CD4-positive, CD25-positive, alpha-beta regulatory T cell (primary cell): ENCODE results near the gene RALGAPA1. TPM values are rescaled to one million over a fixed set of nuclear protein-coding genes. Genes with fewer than 3 reads are reported as not detected.

Source experiments
- ATAC-seq, 2 donors: fragments of 150-1000 bp; cut with Tn5 transposase; one replicate each; pipeline ENCODE4 v1.10.0; 2021; ENCODE audit warnings: low read depth in 2 of 2, moderate number of reproducible peaks in 2 of 2, moderate library complexity in 1 of 2
- DNase-seq, 3 donors: peaks; one replicate each; pipeline versions ENCODE4 v3.0.0 to v3.0.0-alpha.2; 2012 to 2022; ENCODE audit warnings: mixed read lengths in 1 of 3
- H3K27ac ChIP-seq: one replicate; pipeline ENCODE4 v1.7.0; 2013; ENCODE audit warnings: mild to moderate bottlenecking, low read length; ENCODE audit not compliant: insufficient read depth, poor library complexity, severe bottlenecking
- H3K27me3 ChIP-seq: one replicate; pipeline ENCODE4 v1.7.0; 2013; ENCODE audit warnings: low read length; ENCODE audit not compliant: control insufficient read depth, insufficient read depth
- H3K36me3 ChIP-seq: one replicate; pipeline ENCODE4 v1.7.0; 2013; ENCODE audit warnings: mild to moderate bottlenecking, low read length, moderate library complexity; ENCODE audit not compliant: control insufficient read depth, insufficient read depth
- H3K4me1 ChIP-seq: 2 replicates; pipeline ENCODE4 v1.7.0; 2013; ENCODE audit warnings: mild to moderate bottlenecking, low read length; ENCODE audit not compliant: insufficient read depth, control insufficient read depth, poor library complexity, severe bottlenecking
- H3K4me3 ChIP-seq: one replicate; pipeline ENCODE4 v1.7.0; 2013; ENCODE audit warnings: low read depth, mild to moderate bottlenecking, low read length, moderate library complexity
- H3K9me3 ChIP-seq, 2 experiments: 1 replicate in 1 of 2; 2 replicates in 1 of 2; pipeline ENCODE4 v1.7.0; 2013; ENCODE audit warnings: low read length in 2 of 2, mild to moderate bottlenecking in 1 of 2, moderate library complexity in 1 of 2; ENCODE audit not compliant: control insufficient read depth in 2 of 2
- H3K27ac Mint-ChIP-seq, 3 donors: one replicate each; pipeline ENCODE4 v1.8.0; 2020 to 2022; ENCODE audit warnings: mild to moderate bottlenecking in 3 of 3, mixed read lengths in 3 of 3, moderate library complexity in 2 of 3
- H3K27me3 Mint-ChIP-seq: one replicate; pipeline ENCODE4 v1.8.0; 2022; ENCODE audit warnings: mild to moderate bottlenecking, mixed read lengths
- H3K36me3 Mint-ChIP-seq: one replicate; pipeline ENCODE4 v1.8.0; 2020; ENCODE audit warnings: mixed read lengths
- H3K4me1 Mint-ChIP-seq, 4 donors: one replicate each; pipeline ENCODE4 v1.8.0; 2020 to 2022; ENCODE audit warnings: mixed read lengths in 4 of 4, mild to moderate bottlenecking in 1 of 4
- H3K4me3 Mint-ChIP-seq, 4 donors: one replicate each; pipeline ENCODE4 v1.8.0; 2020 to 2022; ENCODE audit warnings: mild to moderate bottlenecking in 4 of 4, mixed read lengths in 4 of 4, moderate library complexity in 3 of 4
- H3K9me3 Mint-ChIP-seq, 7 donors: one replicate each; pipeline ENCODE4 v1.8.0; 2020 to 2022; ENCODE audit warnings: mixed read lengths in 7 of 7, mild to moderate bottlenecking in 3 of 7, moderate library complexity in 2 of 7
- polyA plus RNA-seq, 4 donors: library from polyadenylated mRNA; unstranded; fragments of 300-500 nt; fragmentation: Illumina TruSeq; gene quantifications; one replicate each; pipeline ENCODE4 v1.2.3, GENCODE V29; 2021
- total RNA-seq: library from RNA; stranded (reverse); gene quantifications from one replicate; pipeline ENCODE4 v1.2.3, GENCODE V29; 2022

Gene RALGAPA1
- total and polyA plus RNA-seq, 5 donors from 2014 or later, result 14.0 to 93.6 (median 20.3) TPM

DNA sequence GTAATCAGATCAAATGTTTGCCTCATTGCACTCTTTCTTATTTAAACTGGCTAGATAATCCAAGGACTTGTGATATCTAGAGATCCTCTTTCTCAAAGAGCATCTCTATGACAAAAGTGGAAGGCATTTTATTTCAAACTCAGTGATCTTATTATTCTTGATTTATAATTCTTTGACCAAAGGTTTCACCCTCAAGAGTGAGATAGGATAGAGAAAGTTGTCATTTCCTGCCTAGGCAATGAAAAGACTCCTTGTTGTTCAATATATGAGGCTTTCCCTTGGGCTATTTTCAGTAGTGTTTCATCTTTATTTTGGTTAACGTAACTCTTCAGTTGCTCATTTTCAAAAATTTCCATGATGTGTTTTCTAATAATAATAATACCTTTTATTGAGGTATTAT, 293.2 kb downstream of the RALGAPA1 start:
- H3K4me3 Mint-ChIP-seq, result no peak overlapping the region
- Histone ChIP-seq H3K4me1 (no peaks in the 10 kb centered on the region), H3K27me3 (peaks cover 6% of the 10 kb centered on the region), H3K4me3 (no peak overlapping the region), H3K36me3 (no peaks in the 10 kb centered on the region), H3K9me3 (no peaks in the 10 kb centered on the region), H3K27ac (no peak overlapping the region)
- H3K9me3 Mint-ChIP-seq, result peaks cover 0 to 3% (median 0%) of the 10 kb centered on the region in 7 donors
- ATAC-seq (no peak), DNase-seq (no peak)
- H3K36me3 Mint-ChIP-seq, result no peaks in the 10 kb centered on the region
- H3K27ac Mint-ChIP-seq, result no peak overlapping the region
- H3K4me1 Mint-ChIP-seq, result no peaks in the 10 kb centered on the region
- H3K27me3 Mint-ChIP-seq, result peaks cover 34% of the 10 kb centered on the region

DNA sequence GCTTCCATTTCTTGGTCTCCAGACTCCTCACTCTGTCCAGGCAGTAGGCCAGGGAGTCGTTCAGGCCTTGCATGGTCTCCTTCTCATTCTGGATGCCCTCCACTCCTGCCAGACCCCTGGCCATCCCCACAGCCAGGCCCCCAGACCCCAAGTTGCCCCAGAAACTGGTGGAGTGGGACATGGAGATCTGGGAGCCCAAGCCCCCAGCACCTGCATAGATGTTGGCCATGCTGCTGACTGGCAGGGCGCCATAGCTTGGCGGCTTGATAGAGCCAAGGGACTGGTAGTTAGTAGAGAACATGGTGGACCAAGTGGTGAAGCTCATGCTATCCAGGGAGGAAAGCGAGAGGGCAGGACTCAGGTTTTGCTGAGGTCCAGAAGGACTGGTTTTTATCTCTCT, 296.3 kb downstream of the RALGAPA1 start:
- H3K27me3 Mint-ChIP-seq, result peaks cover 15% of the 10 kb centered on the region
- DNase-seq (no peak), ATAC-seq (no peak)
- no peak overlapping the region for H3K27ac ChIP-seq
- H3K4me3 ChIP-seq, result no peak overlapping the region
- no peaks in the 10 kb centered on the region for H3K36me3 Mint-ChIP-seq
- no peaks in the 10 kb centered on the region for H3K27me3 ChIP-seq
- H3K4me3 Mint-ChIP-seq, result no peak overlapping the region
- H3K9me3 ChIP-seq, result no peaks in the 10 kb centered on the region
- H3K27ac Mint-ChIP-seq, result no peak overlapping the region
- no peaks in the 10 kb centered on the region for H3K36me3 ChIP-seq
- no peaks in the 10 kb centered on the region for H3K4me1 Mint-ChIP-seq
- peaks cover 0 to 3% (median 0%) of the 10 kb centered on the region in 7 donors for H3K9me3 Mint-ChIP-seq
- H3K4me1 ChIP-seq, result no peaks in the 10 kb centered on the region

DNA sequence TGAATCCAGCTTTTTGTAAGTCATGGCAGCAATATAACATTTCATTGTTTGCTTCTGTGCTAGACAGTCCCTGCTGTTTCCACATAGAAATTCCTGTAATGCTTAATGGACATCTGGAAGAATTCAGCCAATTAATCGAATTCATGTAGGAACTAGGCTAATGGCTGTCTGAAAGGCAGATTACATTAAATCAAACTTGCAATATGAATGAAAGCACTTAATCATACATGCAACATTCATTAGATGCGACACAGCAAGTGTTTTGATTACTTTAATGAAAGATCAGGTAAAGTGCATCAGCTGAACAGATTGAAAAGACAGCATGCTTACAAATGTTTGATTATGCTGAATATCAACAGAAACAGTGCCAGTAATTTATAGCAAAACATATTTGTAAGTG, 299.2 kb downstream of the RALGAPA1 start:
- H3K27ac Mint-ChIP-seq, result no peak overlapping the region
- H3K27me3 Mint-ChIP-seq, result peaks cover 9% of the 10 kb centered on the region

DNA sequence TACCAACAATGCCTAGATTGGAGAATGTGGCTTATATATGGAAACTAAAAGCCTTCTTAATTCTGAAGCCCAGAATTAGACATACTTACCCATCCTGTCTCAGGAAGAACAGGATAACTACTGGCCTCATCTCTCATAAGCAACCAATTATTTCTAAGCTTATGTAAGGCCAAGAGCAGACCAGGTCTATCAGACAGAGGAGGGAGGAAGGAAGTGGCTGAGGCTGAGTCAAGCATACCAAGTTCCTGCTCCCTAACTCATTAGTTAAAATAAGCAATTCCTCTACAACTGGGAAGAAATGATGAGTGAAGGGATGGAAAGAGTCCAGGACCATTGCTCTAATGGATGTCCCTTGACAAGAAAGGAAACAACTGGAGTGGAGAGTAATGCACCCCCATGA, 302.2 kb downstream of the RALGAPA1 start:
- Mint-ChIP-seq H3K27me3 (peaks cover 11% of the 10 kb centered on the region), H3K27ac (no peak overlapping the region), H3K4me1 (peaks cover 0 to 5% (median 0%) of the 10 kb centered on the region in 4 donors), H3K9me3 (peaks cover 0 to 3% (median 0%) of the 10 kb centered on the region in 7 donors), H3K36me3 (no peaks in the 10 kb centered on the region), H3K4me3 (no peak overlapping the region)
- H3K9me3 ChIP-seq, result no peaks in the 10 kb centered on the region
- H3K27me3 ChIP-seq, result no peaks in the 10 kb centered on the region
- H3K4me3 ChIP-seq, result no peak overlapping the region
- no peak overlapping the region for H3K27ac ChIP-seq
- no peaks in the 10 kb centered on the region for H3K4me1 ChIP-seq
- DNase-seq (peak in 1 of 3 donors; percentile 3), ATAC-seq (no peak)
- H3K36me3 ChIP-seq, result no peaks in the 10 kb centered on the region

More for the DNA sequence above, 299.2 kb downstream of the RALGAPA1 start:
- Histone ChIP-seq H3K4me3 (no peak overlapping the region), H3K4me1 (no peaks in the 10 kb centered on the region), H3K36me3 (no peaks in the 10 kb centered on the region), H3K27ac (no peak overlapping the region), H3K27me3 (no peaks in the 10 kb centered on the region), H3K9me3 (no peaks in the 10 kb centered on the region)
- Mint-ChIP-seq H3K4me3 (no peak overlapping the region), H3K4me1 (peaks cover 0 to 5% (median 0%) of the 10 kb centered on the region in 4 donors), H3K36me3 (no peaks in the 10 kb centered on the region), H3K9me3 (peaks cover 0 to 6% (median 0%) of the 10 kb centered on the region in 7 donors)
- ATAC-seq (no peak), DNase-seq (no peak)

DNA sequence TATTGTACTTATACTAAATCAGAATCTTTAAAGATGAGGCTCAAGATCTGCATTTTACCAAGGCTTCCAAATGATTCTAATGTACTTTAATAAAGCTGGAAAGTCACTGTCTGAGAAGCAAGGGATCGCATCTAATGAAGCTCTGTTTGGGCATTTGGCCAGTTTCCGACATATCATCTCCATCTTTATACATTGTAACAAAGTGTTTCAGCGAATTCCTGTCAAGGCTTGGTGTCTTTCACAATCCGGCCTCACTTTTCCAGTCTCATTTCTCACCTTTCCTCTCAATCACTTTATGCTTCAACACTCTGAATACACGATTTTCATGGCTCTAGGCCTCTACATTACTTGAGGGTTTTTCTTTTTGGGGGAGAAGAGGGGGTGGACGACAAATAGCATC, 302.6 kb downstream of the RALGAPA1 start:
- H3K4me3 Mint-ChIP-seq, result no peak overlapping the region
- no peaks in the 10 kb centered on the region for H3K9me3 ChIP-seq
- no peaks in the 10 kb centered on the region for H3K36me3 ChIP-seq
- no peak overlapping the region for H3K27ac Mint-ChIP-seq
- ATAC-seq (no peak), DNase-seq (no peak)
- H3K4me1 Mint-ChIP-seq, result peaks cover 0 to 5% (median 0%) of the 10 kb centered on the region in 4 donors
- no peak overlapping the region for H3K27ac ChIP-seq
- H3K4me1 ChIP-seq, result no peaks in the 10 kb centered on the region
- no peaks in the 10 kb centered on the region for H3K27me3 ChIP-seq
- H3K36me3 Mint-ChIP-seq, result no peaks in the 10 kb centered on the region
- peaks cover 0 to 3% (median 0%) of the 10 kb centered on the region in 7 donors for H3K9me3 Mint-ChIP-seq
- H3K27me3 Mint-ChIP-seq, result peaks cover 12% of the 10 kb centered on the region
- no peak overlapping the region for H3K4me3 ChIP-seq

DNA sequence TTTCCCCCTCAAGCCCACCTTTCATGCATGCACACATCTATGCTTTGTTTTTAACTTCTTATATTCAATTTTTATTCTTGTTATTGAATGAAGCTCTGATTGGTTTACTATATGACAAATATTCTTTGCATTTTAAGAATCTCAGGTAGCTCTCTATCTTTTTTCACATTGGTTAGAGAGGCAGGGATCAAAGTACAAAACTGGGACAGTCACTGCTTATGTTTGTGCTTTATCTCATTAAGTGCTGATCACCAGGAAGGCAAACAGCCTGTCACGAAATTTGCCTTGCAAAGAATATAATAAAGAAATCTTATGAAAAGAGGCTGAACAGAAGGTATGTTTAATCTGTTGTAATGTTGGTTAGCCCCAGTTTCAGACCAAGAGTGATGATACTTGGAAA, 304.8 kb downstream of the RALGAPA1 start:
- H3K9me3 ChIP-seq, result no peaks in the 10 kb centered on the region
- Mint-ChIP-seq H3K4me3 (no peak overlapping the region), H3K9me3 (peaks cover 0 to 3% (median under 1%) of the 10 kb centered on the region in 7 donors), H3K36me3 (no peaks in the 10 kb centered on the region), H3K4me1 (peaks cover 0 to 5% (median 0%) of the 10 kb centered on the region in 4 donors), H3K27ac (no peak overlapping the region), H3K27me3 (peaks cover 24% of the 10 kb centered on the region)
- no peaks in the 10 kb centered on the region for H3K36me3 ChIP-seq
- DNase-seq (no peak), ATAC-seq (no peak)
- H3K4me3 ChIP-seq, result no peak overlapping the region
- H3K27me3 ChIP-seq, result peaks cover 6% of the 10 kb centered on the region
- no peaks in the 10 kb centered on the region for H3K4me1 ChIP-seq
- no peak overlapping the region for H3K27ac ChIP-seq

DNA sequence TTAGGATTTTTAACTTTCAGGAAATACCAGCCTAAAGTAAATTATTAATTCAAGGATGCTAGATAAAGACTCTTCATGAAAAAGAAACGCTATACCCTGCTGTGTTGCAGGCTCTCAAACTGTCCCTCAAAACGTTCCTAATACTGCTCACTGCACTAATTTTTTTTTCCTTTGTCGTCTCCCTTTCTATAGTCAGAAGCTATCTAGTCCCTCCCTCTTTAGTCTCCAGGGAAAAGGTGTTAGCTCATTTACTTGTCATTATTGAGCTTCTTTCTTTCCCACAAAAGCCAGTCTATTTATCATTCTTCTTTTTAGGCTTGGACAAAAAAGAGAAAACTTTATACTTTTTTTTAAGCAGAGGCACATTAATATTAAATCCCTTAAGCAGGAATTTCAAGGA, 305.4 kb downstream of the RALGAPA1 start:
- Histone ChIP-seq H3K36me3 (no peaks in the 10 kb centered on the region), H3K9me3 (no peaks in the 10 kb centered on the region), H3K4me3 (no peak overlapping the region), H3K4me1 (no peaks in the 10 kb centered on the region), H3K27me3 (peaks cover 6% of the 10 kb centered on the region), H3K27ac (no peak overlapping the region)
- Mint-ChIP-seq H3K27ac (no peak overlapping the region), H3K9me3 (peaks cover 0 to 6% (median 3%) of the 10 kb centered on the region in 7 donors), H3K36me3 (no peaks in the 10 kb centered on the region), H3K27me3 (peaks cover 30% of the 10 kb centered on the region), H3K4me1 (peaks cover 0 to 5% (median 0%) of the 10 kb centered on the region in 4 donors), H3K4me3 (no peak overlapping the region)
- no peak for ATAC-seq
- DNase-seq, result no peak

DNA sequence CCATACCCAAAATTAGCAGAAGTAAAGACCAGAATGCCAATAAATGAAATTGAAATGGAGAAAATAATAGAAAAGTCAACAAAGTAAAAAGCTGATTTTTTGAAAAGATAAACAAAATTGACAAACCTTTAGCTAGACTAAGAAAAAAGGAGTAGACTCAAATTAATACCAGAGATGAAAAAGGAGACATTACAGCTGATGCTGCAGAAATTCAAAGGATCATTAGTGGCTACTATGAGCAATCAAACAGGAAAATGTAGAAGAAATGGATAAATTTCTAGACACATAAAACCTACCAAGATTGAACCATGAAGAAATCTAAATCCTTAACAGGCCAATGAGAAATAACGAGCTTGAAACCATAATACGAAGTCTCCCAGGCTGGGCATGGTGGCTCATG, 309.9 kb downstream of the RALGAPA1 start:
- ATAC-seq (no peak), DNase-seq (no peak)
- H3K27ac ChIP-seq, result no peak overlapping the region
- no peaks in the 10 kb centered on the region for H3K9me3 ChIP-seq
- H3K9me3 Mint-ChIP-seq, result peaks cover 0 to 6% (median 3%) of the 10 kb centered on the region in 7 donors
- H3K27me3 Mint-ChIP-seq, result peaks cover 44% of the 10 kb centered on the region
- H3K4me1 ChIP-seq, result no peaks in the 10 kb centered on the region
- no peaks in the 10 kb centered on the region for H3K4me1 Mint-ChIP-seq
- H3K27me3 ChIP-seq, result peaks cover 6% of the 10 kb centered on the region
- peak overlapping the region in 1 of 3 donors; percentile 44 for H3K27ac Mint-ChIP-seq
- H3K36me3 Mint-ChIP-seq, result no peaks in the 10 kb centered on the region
- H3K4me3 Mint-ChIP-seq, result no peak overlapping the region
- no peak overlapping the region for H3K4me3 ChIP-seq
- no peaks in the 10 kb centered on the region for H3K36me3 ChIP-seq
